SU-DHL-6 (cell line): Measurements from ENCODE around the gene BRD4.

Experiments used
- H2AFZ ChIP-seq: fragments of 200-600 bp; sonication (generic); 2 replicates; pipeline ENCODE4 v1.6.1; 2014; ENCODE audit warnings: low read depth, mild to moderate bottlenecking, moderate library complexity, mixed read lengths, antibody characterized with exemption, low read length; ENCODE audit not compliant: severe bottlenecking
- H3F3A ChIP-seq: fragments of 200-600 bp; shearing (Covaris generic); 2 replicates; pipeline ENCODE4 v1.6.0; 2016; ENCODE audit warnings: antibody characterized with exemption, mild to moderate bottlenecking; ENCODE audit not compliant: insufficient read depth
- H3K27ac ChIP-seq: fragments of 200-600 bp; sonication (generic); 2 replicates; pipeline ENCODE4 v1.5.1; 2016; ENCODE audit warnings: low read depth, mild to moderate bottlenecking, low read length, moderate library complexity, mixed read lengths
- H3K27me3 ChIP-seq: fragments of 200-600 bp; sonication (generic), shearing (Covaris generic); 2 replicates; pipeline ENCODE4 v1.6.0; 2014; ENCODE audit warnings: mild to moderate bottlenecking, low read length
- H3K36me3 ChIP-seq: fragments of 200-600 bp; sonication (generic); 2 replicates; pipeline ENCODE4 v1.6.1; 2014; ENCODE audit warnings: mild to moderate bottlenecking, low read length, mixed read lengths
- H3K4me2 ChIP-seq: fragments of 300-600, 200-600 bp; shearing (Covaris generic), sonication (generic); 2 replicates; pipeline ENCODE4 v1.6.0; 2014; ENCODE audit warnings: low read length, low read depth, mild to moderate bottlenecking; ENCODE audit not compliant: poor library complexity, severe bottlenecking
- H3K4me3 ChIP-seq: fragments of 200-600 bp; sonication (generic); 2 replicates; pipeline ENCODE4 v1.5.1; 2014; ENCODE audit warnings: antibody characterized with exemption, low read length, mild to moderate bottlenecking, mixed read lengths; ENCODE audit not compliant: insufficient read depth, poor library complexity, severe bottlenecking
- H3K79me2 ChIP-seq: fragments of 200-600 bp; sonication (generic); 2 replicates; pipeline ENCODE4 v1.6.1; 2014; ENCODE audit warnings: mild to moderate bottlenecking, low read length, moderate library complexity; ENCODE audit not compliant: insufficient read depth
- H3K9ac ChIP-seq: fragments of 200-600 bp; sonication (generic); 2 replicates; pipeline ENCODE4 v1.7.0; 2014; ENCODE audit warnings: mild to moderate bottlenecking, low read length
- H3K9me2 ChIP-seq: fragments of 200-600 bp; sonication (generic); replicated peaks from 2 replicates; pipeline ENCODE4 v1.6.1; 2014; ENCODE audit warnings: low read length; ENCODE audit not compliant: insufficient read depth
- H3K9me3 ChIP-seq: fragments of 200-600 bp; sonication (generic); 2 replicates; pipeline ENCODE4 v1.6.1; 2014; ENCODE audit warnings: low read length, mixed read lengths; ENCODE audit not compliant: insufficient read depth
- H4K20me1 ChIP-seq: fragments of 200-600 bp; sonication (generic); 2 replicates; pipeline ENCODE4 v1.6.1; 2014; ENCODE audit warnings: low read depth, mild to moderate bottlenecking, antibody characterized with exemption, low read length, moderate library complexity, mixed read lengths
- EZH2phosphoT487 ChIP-seq: fragments of 200-600 bp; sonication (generic), shearing (Covaris generic); conservative IDR thresholded peaks from 2 replicates; pipeline ENCODE4 v1.6.1; 2018; ENCODE audit warnings: mild to moderate bottlenecking, antibody characterized with exemption, low read length, moderate library complexity, mixed read lengths
- TF ChIP-seq, protein P1 (sequence below): fragments of 200-600 bp; sonication (generic); IDR thresholded peaks from one replicate; pipeline ENCODE4 v1.5.1; 2017; ENCODE audit warnings: antibody characterized with exemption, mild to moderate bottlenecking, low read length, moderate library complexity; ENCODE audit not compliant: insufficient read depth, poor library complexity, severe bottlenecking

BRD4 gene

DNA sequence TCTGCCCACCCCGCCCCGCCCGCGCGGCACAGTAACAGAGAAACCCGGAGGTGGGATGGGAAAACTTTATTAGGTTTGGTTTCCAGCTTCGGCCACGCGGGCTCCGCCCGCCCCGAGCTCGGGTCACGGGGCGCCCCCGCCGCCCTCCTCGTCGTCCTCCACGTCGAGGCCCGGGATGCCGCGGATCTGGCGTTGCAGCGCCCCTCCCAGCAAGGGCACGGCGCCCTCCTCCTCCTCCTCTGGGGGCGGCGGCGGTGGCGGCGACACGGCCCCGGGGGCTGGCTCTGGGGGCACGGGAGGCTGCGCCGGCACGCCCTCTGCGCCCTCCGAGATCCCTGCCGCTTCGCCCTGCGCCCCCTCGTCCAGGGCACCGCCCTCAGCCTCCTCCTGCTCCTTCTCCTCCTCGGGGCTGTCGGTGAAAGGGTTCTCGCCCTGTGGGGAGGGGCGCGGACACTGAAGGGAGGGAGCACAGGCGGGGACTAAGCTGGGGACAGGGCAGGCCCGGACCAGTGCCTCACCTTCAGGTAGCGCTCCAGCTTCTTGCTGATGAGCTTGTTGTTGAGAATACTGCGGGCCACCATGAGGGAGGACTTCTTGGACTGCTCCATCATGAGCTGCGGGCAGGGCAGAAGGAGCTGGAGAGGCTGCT is 47.8 kb upstream of the BRD4 start:
- no peaks in the 10 kb centered on the region for H3K36me3 ChIP-seq
- peak overlapping the region; percentile 58 for H3K4me2 ChIP-seq
- H2AFZ ChIP-seq, result peak overlapping the region; percentile 38
- H3K27ac ChIP-seq, result peak overlapping the region; percentile 58
- H4K20me1 ChIP-seq, result peaks cover 6% of the 10 kb centered on the region; the same call in 1 of the 2 replicates
- TF ChIP-seq, protein P1, sequence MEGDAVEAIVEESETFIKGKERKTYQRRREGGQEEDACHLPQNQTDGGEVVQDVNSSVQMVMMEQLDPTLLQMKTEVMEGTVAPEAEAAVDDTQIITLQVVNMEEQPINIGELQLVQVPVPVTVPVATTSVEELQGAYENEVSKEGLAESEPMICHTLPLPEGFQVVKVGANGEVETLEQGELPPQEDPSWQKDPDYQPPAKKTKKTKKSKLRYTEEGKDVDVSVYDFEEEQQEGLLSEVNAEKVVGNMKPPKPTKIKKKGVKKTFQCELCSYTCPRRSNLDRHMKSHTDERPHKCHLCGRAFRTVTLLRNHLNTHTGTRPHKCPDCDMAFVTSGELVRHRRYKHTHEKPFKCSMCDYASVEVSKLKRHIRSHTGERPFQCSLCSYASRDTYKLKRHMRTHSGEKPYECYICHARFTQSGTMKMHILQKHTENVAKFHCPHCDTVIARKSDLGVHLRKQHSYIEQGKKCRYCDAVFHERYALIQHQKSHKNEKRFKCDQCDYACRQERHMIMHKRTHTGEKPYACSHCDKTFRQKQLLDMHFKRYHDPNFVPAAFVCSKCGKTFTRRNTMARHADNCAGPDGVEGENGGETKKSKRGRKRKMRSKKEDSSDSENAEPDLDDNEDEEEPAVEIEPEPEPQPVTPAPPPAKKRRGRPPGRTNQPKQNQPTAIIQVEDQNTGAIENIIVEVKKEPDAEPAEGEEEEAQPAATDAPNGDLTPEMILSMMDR, result no peak
- no peak for TF ChIP-seq EZH2phosphoT487
- H3K79me2 ChIP-seq, result peaks cover 41% of the 10 kb centered on the region
- no peaks in the 10 kb centered on the region for H3K27me3 ChIP-seq
- H3K4me3 ChIP-seq, result peak overlapping the region; percentile 64
- H3K9me2 ChIP-seq, result no peaks in the 10 kb centered on the region
- no peaks in the 10 kb centered on the region for H3K9me3 ChIP-seq
- peaks cover 31% of the 10 kb centered on the region for H3F3A ChIP-seq
- peak overlapping the region; percentile 87 for H3K9ac ChIP-seq

DNA sequence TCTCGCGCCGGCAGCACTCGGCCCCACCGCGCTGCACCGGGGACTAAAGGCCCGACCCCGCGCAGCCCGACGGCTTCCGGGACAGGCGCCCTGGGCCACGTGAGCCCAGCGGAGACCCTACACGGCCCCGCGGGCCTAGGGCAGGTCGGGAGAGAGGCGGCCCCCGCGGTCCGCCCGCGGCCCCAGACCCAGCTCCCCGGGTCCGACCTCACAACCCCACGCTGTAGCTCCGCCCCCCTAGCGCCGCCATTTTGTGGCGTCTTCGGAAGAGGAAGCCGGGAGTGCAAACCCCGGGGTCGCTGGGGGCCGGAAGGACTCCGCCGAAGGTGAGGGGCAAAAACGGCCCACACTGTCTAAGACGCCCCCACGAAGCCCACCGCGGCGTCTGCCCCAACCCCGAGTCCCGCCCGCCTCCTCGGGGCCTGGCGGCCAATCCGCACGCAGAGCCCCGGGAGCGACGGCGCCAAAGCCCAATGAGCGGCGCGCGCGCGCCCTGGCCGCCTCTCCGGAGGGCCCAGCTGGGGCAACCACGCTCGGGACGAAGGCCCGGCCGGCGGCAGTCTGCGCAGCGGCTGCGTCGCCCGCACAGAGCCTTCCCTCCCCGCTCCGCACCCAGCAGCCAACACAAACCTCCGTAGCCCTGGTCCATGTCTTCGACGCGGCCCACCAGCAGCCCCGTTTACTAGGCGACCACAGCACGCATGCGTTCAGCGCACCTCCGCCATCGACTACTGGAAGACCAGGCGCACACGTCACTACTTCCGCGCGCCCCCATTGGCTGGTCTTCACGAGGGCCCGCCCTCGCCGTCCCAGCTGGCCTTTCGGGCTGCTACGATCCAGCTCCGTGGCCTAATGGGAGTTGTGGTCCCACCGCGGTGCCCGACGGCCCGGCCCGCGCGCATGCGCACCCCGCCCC is 47.0 kb upstream of the BRD4 start, which contains the start of gene AKAP8:
AKAP8 (minus strand) TSS at position 705 of the 916 bp plus-strand sequence; CDS start at position 649, 56 bp downstream.
- Histone ChIP-seq H3K9me2 (no peaks in the 10 kb centered on the region), H3K27me3 (no peaks in the 10 kb centered on the region), H3K9me3 (no peaks in the 10 kb centered on the region), H3K27ac (peak within 1 kb of the TSS; percentile 80), H3K4me2 (peak within 1 kb of the TSS; percentile 92), H3K9ac (peak within 1 kb of the TSS; percentile 87), H4K20me1 (peaks cover 10% of the 10 kb centered on the region; the same call in 1 of the 2 replicates), H2AFZ (peak within 1 kb of the TSS; percentile 52), H3K36me3 (no peaks in the 10 kb centered on the region), H3F3A (peaks cover 31% of the 10 kb centered on the region), H3K4me3 (peak within 1 kb of the TSS; percentile 74), H3K79me2 (peaks cover 49% of the 10 kb centered on the region)
- no peak for TF ChIP-seq EZH2phosphoT487
- TF ChIP-seq, protein P1, result no peak

DNA sequence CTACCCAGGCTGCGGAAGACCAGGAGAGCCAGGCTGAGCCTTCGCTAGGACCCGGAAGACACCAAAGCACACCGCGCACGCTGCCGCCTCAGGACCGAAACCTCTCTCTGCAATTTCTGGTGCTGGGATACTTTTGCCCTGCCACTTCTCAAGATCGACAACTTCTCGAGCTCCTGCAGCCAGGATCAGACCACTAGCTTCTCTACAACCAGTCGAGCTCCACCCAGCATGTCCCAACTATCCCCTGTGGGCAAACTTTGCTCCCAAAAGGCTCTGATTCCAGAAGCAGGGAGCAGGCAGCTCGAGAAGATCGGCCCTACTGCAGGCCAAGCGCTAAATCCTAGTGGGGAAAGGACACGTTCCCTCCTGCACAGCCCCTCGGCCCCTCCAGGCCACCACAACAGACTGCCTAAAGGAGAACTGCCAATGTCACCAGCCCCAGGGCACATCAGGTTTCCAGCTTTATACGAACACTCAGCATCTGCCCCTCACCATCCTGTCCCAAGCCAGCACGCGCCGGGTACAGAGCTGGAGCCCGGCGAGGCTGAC is 46.3 kb upstream of the BRD4 start:
- no peaks in the 10 kb centered on the region for H3K9me2 ChIP-seq
- peak overlapping the region; percentile 92 for H3K4me2 ChIP-seq
- no peaks in the 10 kb centered on the region for H3K9me3 ChIP-seq
- peak overlapping the region; percentile 52 for H2AFZ ChIP-seq
- peak overlapping the region; percentile 87 for H3K9ac ChIP-seq
- H3F3A ChIP-seq, result peaks cover 29% of the 10 kb centered on the region
- no peaks in the 10 kb centered on the region for H3K27me3 ChIP-seq
- H3K4me3 ChIP-seq, result peak overlapping the region; percentile 74
- H4K20me1 ChIP-seq, result peaks cover 10% of the 10 kb centered on the region; the same call in 1 of the 2 replicates
- peak overlapping the region; percentile 80 for H3K27ac ChIP-seq
- H3K79me2 ChIP-seq, result peaks cover 56% of the 10 kb centered on the region
- H3K36me3 ChIP-seq, result no peaks in the 10 kb centered on the region
- TF ChIP-seq, protein P1, result no peak
- TF ChIP-seq EZH2phosphoT487, result no peak
